ENCODE results near the gene ZNF276. TPM values are rescaled to one million over a fixed set of nuclear protein-coding genes. Genes with fewer than 3 reads are reported as not detected.
"Not testable (repeated sequence)": the region's sequence is repeated elsewhere in the genome, so short reads cannot be mapped to it uniquely, and the experiment has no call there.

ZNF276 gene
- polyA plus RNA-seq, 1 donor (not counting 4 experiments of a cell fraction or from before 2014, with no cell fraction given): 11.3 TPM

DNA sequence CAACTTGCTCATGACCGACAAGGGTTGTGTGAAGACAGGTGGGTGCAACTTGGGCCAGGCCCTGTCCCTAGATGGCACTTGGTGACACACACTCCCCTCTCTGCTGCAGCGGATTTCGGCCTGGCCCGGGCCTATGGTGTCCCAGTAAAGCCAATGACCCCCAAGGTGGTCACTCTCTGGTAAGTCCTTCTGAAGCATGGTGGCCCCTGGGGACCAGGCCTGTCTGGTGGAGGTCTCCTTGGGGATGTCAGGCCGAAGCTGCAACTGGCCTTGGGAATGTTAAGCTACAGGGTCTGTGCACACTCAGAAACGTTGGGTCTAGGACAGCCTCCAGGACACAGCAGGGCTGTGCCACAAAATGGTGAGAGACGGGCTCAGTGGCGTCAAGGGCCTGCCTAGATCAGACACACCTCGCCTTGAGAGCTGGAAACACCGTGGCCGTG, 28.0 kb upstream of the ZNF276 start:
- Histone ChIP-seq H3K36me3 (ENCODE audit: control insufficient read depth in 2 of 2, extremely low read depth in 1 of 2, insufficient read depth in 2 of 2, low read length in 2 of 2) (peaks cover 34 to 47% of the 10 kb centered on the region in 2 experiments), H3K27ac (ENCODE audit: control insufficient read depth, insufficient read depth, low read length) (no peak overlapping the region), H3K4me3 (ENCODE audit: control insufficient read depth in 2 of 3, extremely low read depth in 1 of 3, insufficient read depth in 2 of 3, low read depth in 1 of 3, low read length in 3 of 3) (no peak overlapping the region), H3K9me3 (ENCODE audit: control insufficient read depth, low read depth, low read length) (no peaks in the 10 kb centered on the region), H3K79me2 (ENCODE audit: control insufficient read depth, insufficient read depth, low read length) (peaks cover 13% of the 10 kb centered on the region), H4K20me1 (ENCODE audit: control insufficient read depth, extremely low read depth, insufficient read depth, low read length) (no peaks in the 10 kb centered on the region), H2AFZ (ENCODE audit: control insufficient read depth, low read length) (no peak overlapping the region), H3K4me2 (ENCODE audit: control insufficient read depth, extremely low read depth, insufficient read depth, low read depth, low read length) (no peak overlapping the region), H3K9me1 (ENCODE audit: control insufficient read depth, extremely low read depth, insufficient read depth, low read length) (no peaks in the 10 kb centered on the region), H3K9ac (ENCODE audit: control insufficient read depth, extremely low read depth, insufficient read depth, low read length) (no peak overlapping the region), H3K27me3 (ENCODE audit: control insufficient read depth, extremely low read depth, insufficient read depth, low read length) (no peaks in the 10 kb centered on the region), H3K4me1 (ENCODE audit: control insufficient read depth, extremely low read depth, insufficient read depth, low read length) (no peaks in the 10 kb centered on the region)
- TF ChIP-seq, protein P1, sequence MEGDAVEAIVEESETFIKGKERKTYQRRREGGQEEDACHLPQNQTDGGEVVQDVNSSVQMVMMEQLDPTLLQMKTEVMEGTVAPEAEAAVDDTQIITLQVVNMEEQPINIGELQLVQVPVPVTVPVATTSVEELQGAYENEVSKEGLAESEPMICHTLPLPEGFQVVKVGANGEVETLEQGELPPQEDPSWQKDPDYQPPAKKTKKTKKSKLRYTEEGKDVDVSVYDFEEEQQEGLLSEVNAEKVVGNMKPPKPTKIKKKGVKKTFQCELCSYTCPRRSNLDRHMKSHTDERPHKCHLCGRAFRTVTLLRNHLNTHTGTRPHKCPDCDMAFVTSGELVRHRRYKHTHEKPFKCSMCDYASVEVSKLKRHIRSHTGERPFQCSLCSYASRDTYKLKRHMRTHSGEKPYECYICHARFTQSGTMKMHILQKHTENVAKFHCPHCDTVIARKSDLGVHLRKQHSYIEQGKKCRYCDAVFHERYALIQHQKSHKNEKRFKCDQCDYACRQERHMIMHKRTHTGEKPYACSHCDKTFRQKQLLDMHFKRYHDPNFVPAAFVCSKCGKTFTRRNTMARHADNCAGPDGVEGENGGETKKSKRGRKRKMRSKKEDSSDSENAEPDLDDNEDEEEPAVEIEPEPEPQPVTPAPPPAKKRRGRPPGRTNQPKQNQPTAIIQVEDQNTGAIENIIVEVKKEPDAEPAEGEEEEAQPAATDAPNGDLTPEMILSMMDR (optimal IDR thresholded peaks at IDR 0.05 in 1 of 3, IDR thresholded peaks at IDR 0.05 in 1 of 3, conservative IDR thresholded peaks at IDR 0.05 in 1 of 3; ENCODE audit: extremely low read depth in 1 of 3, insufficient read depth in 2 of 3, low read length in 3 of 3): no peak
- TF ChIP-seq EZH2 (IDR thresholded peaks at IDR 0.05; ENCODE audit: low read length): no peak
- FAIRE-seq (no peak), DNase-seq (ENCODE audit: low read depth, low spot score) (no peak)
- dilution Hi-C loops (cut with MboI; ENCODE audit: extremely low pct_ligation_motif_present, low sequenced_read_pairs): no loop called here

DNA sequence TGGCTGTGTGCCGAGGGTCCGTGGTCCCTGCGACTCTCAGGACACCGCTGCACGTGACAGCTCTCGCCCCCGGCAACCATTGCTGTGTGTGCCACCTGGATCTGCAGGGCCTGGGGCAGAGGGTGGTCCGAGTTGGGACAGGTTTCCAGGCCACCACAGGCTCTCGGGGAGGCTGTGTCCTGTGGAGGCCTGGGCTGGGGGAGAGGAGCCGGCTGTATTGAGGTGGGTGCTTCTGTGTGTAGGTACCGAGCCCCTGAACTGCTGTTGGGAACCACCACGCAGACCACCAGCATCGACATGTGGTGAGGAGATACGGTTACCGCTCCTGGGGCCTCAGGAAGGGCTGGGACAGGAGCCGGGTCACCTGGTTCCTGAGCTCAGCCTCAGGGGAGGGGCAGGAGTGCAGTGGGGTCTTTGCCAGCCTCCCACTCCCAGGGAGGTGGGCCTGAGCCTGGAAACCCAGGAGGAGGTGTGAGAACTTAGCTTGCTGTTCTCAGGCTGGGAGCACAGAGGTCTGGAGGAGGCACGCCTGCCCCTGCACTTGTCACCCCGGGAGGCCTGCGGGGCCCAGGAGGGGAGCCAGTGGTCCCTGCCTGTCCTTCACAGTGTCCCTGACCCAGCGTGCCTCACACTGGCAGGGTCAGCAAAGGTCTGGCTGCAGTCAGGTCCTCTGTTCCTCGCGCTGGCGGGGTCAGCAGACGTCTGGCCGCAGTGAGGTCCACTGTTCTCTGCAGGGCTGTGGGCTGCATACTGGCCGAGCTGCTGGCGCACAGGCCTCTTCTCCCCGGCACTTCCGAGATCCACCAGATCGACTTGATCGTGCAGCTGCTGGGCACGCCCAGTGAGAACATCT, 27.2 kb upstream of the ZNF276 start:
- Histone ChIP-seq H3K4me2 (ENCODE audit: control insufficient read depth, extremely low read depth, insufficient read depth, low read depth, low read length) (no peak overlapping the region), H3K79me2 (ENCODE audit: control insufficient read depth, insufficient read depth, low read length) (peaks cover 7% of the 10 kb centered on the region), H4K20me1 (ENCODE audit: control insufficient read depth, extremely low read depth, insufficient read depth, low read length) (no peaks in the 10 kb centered on the region), H3K9me1 (ENCODE audit: control insufficient read depth, extremely low read depth, insufficient read depth, low read length) (no peaks in the 10 kb centered on the region), H3K27me3 (ENCODE audit: control insufficient read depth, extremely low read depth, insufficient read depth, low read length) (no peaks in the 10 kb centered on the region), H3K36me3 (ENCODE audit: control insufficient read depth in 2 of 2, extremely low read depth in 1 of 2, insufficient read depth in 2 of 2, low read length in 2 of 2) (peaks cover 33 to 44% of the 10 kb centered on the region in 2 experiments), H3K4me3 (ENCODE audit: control insufficient read depth in 2 of 3, extremely low read depth in 1 of 3, insufficient read depth in 2 of 3, low read depth in 1 of 3, low read length in 3 of 3) (no peak overlapping the region), H3K9ac (ENCODE audit: control insufficient read depth, extremely low read depth, insufficient read depth, low read length) (no peak overlapping the region), H3K9me3 (ENCODE audit: control insufficient read depth, low read depth, low read length) (no peaks in the 10 kb centered on the region), H3K27ac (ENCODE audit: control insufficient read depth, insufficient read depth, low read length) (no peak overlapping the region), H3K4me1 (ENCODE audit: control insufficient read depth, extremely low read depth, insufficient read depth, low read length) (no peaks in the 10 kb centered on the region), H2AFZ (ENCODE audit: control insufficient read depth, low read length) (no peak overlapping the region)
- DNase-seq (ENCODE audit: low read depth, low spot score) (no peak), FAIRE-seq (no peak)
- TF ChIP-seq, protein P1 (optimal IDR thresholded peaks at IDR 0.05 in 1 of 3, IDR thresholded peaks at IDR 0.05 in 1 of 3, conservative IDR thresholded peaks at IDR 0.05 in 1 of 3; ENCODE audit: extremely low read depth in 1 of 3, insufficient read depth in 2 of 3, low read length in 3 of 3): no peak
- no peak for TF ChIP-seq EZH2 (IDR thresholded peaks at IDR 0.05; ENCODE audit: low read length)
- dilution Hi-C loops (cut with MboI; ENCODE audit: extremely low pct_ligation_motif_present, low sequenced_read_pairs): no loop called here

DNA sequence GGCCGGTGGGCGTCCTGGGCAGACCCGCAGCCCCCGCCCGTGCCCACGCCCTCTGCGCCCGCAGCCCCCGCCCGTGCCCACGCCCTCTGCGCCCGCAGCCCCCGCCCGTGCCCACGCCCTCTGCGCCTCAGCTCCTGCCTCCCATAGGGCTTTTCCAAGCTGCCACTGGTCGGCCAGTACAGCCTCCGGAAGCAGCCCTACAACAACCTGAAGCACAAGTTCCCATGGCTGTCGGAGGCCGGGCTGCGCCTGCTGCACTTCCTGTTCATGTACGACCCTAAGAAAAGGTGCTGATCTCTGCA, 26.6 kb upstream of the ZNF276 start:
- dilution Hi-C loops (cut with MboI; ENCODE audit: extremely low pct_ligation_motif_present, low sequenced_read_pairs); H3K27ac ChIP-seq (ENCODE audit: control insufficient read depth, insufficient read depth, low read length): not testable (repeated sequence)

More for the DNA sequence above, 26.6 kb upstream of the ZNF276 start:
- H3K4me1 ChIP-seq (ENCODE audit: control insufficient read depth, extremely low read depth, insufficient read depth, low read length); DNase-seq (ENCODE audit: low read depth, low spot score); H3K9me1 ChIP-seq (ENCODE audit: control insufficient read depth, extremely low read depth, insufficient read depth, low read length); H3K9me3 ChIP-seq (ENCODE audit: control insufficient read depth, low read depth, low read length); H2AFZ ChIP-seq (ENCODE audit: control insufficient read depth, low read length); H3K79me2 ChIP-seq (ENCODE audit: control insufficient read depth, insufficient read depth, low read length); H3K4me3 ChIP-seq (ENCODE audit: control insufficient read depth in 2 of 3, extremely low read depth in 1 of 3, insufficient read depth in 2 of 3, low read depth in 1 of 3, low read length in 3 of 3); H4K20me1 ChIP-seq (ENCODE audit: control insufficient read depth, extremely low read depth, insufficient read depth, low read length); FAIRE-seq; H3K4me2 ChIP-seq (ENCODE audit: control insufficient read depth, extremely low read depth, insufficient read depth, low read depth, low read length); H3K9ac ChIP-seq (ENCODE audit: control insufficient read depth, extremely low read depth, insufficient read depth, low read length); H3K27me3 ChIP-seq (ENCODE audit: control insufficient read depth, extremely low read depth, insufficient read depth, low read length): not testable (repeated sequence)
- peaks cover 31 to 40% of the 10 kb centered on the region in 2 experiments for H3K36me3 ChIP-seq (ENCODE audit: control insufficient read depth in 2 of 2, extremely low read depth in 1 of 2, insufficient read depth in 2 of 2, low read length in 2 of 2)
